Measurements from ENCODE around the gene ANKRD35.
"Not testable (repeated sequence)": the region's sequence is repeated elsewhere in the genome, so short reads cannot be mapped to it uniquely, and the experiment has no call there.

Gene ANKRD35, protein sequence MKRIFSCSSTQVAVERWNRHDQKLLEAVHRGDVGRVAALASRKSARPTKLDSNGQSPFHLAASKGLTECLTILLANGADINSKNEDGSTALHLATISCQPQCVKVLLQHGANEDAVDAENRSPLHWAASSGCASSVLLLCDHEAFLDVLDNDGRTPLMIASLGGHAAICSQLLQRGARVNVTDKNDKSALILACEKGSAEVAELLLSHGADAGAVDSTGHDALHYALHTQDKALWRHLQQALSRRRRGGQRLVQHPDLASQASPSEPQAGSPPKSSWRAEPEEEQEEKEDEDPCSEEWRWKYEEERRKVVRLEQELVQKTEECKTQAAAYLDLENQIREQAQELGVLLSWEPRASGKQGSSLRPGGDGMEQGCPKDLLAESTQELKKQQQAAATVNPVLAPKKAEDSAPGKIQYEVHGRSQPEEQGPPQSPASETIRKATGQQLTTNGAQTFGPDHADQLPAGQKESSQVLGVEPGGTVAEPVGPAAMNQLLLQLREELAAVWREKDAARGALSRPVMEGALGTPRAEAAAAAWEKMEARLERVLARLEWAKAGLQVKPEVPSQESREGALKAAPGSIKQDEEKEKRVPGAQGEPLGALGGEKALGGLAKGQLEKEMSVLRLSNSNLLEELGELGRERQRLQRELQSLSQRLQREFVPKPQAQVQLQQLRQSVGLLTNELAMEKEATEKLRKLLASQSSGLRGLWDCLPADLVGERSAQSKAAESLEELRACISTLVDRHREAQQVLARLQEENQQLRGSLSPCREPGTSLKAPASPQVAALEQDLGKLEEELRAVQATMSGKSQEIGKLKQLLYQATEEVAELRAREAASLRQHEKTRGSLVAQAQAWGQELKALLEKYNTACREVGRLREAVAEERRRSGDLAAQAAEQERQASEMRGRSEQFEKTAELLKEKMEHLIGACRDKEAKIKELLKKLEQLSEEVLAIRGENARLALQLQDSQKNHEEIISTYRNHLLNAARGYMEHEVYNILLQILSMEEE

DNA sequence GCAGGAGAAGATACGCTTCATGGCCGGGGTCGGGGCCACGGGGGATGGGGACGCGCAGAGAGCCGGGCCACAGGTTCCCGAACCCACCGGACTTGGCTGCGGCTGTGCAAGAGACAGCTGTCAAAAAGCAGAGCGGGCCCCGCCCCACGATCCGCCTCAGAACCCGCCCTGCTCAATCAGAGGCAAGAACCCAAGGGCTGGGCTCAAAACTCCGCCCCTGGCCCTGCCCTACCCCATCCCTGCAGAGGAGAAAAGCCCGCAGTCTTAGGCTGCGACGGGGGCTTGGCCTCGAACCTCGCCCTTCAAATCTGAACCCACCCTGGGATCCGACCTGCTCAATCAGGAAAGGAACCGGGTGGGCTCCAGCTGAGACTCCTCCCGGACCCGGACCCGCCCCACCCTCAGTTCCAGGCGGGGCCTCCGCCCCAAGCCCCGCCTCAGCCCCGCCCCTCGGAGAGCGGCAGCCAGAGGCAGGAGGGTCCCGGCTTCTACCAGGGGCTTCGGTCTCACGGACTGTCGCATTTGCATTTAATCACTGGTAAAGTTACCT, at the start of gene ANKRD35:
TSS of gene ANKRD35 (minus strand) at position 129 of the 550 bp plus-strand sequence. CDS start at position 21, 108 bp downstream.
- in situ Hi-C loops (cut with MboI; ENCODE audit: low sequenced_read_pairs), result no loop called here

DNA sequence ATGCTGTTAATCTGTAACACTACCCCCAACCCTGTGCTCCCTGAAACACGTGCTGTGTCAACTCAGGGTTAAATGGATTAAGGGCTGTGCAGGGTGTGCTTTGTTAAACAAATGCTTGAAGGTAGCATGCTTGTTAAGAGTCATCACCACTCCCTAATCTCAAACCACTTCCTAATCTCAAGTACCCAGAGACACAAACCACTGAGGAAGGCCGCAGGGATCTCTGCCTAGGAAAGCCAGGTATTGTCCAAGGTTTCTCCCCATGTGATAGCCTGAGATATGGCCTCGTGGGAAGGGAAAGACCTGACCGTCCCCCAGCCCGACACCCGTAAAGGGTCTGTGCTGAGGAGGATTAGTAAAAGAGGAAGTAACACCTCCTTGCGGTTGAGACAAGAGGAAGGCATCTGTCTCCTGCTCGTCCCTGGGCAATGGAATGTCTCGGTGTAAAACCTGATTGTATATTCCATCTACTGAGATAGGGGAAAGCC, 46.9 kb upstream of the ANKRD35 start:
- in situ Hi-C loops (cut with MboI; ENCODE audit: low sequenced_read_pairs), result not testable (repeated sequence)

DNA sequence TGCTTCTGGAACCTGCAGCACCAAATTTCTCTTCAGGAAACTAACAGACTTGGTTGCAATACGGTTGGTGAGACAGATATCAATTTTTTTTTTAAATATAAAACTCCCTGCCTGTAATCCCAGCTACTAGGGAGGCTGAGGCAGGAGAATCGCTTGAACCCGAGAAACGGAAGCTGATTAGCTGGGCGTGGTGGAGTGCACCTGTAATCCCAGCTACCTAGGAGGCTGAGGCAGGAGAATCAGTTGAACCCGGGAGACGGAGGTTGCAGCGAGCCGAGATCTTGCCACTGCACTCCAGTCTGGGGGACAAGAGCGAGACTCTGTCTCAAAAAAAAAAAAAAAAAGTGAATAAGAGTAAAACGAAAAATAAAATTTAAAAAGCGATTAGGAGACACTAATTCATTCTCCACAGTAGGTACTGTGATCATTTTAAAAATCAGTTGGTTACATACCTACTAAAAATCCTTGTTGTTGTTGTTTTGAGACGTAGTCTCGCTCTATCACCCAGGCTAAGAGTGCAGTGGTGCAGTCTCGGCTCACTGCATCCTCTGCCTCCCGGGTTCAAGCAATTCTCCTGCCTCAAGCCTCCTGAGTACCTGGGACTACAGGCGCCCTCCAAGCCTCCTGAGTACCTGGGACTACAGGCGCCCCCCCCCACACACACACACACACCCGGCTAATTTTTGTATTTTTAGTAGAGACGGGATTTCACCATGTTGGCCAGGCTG, 42.4 kb upstream of the ANKRD35 start:
- in situ Hi-C loops (cut with MboI; ENCODE audit: low sequenced_read_pairs), result loop anchor here (10.0 kb wide), 1 partner anchor 57 kb away; no protein-coding TSS in a partner anchor

DNA sequence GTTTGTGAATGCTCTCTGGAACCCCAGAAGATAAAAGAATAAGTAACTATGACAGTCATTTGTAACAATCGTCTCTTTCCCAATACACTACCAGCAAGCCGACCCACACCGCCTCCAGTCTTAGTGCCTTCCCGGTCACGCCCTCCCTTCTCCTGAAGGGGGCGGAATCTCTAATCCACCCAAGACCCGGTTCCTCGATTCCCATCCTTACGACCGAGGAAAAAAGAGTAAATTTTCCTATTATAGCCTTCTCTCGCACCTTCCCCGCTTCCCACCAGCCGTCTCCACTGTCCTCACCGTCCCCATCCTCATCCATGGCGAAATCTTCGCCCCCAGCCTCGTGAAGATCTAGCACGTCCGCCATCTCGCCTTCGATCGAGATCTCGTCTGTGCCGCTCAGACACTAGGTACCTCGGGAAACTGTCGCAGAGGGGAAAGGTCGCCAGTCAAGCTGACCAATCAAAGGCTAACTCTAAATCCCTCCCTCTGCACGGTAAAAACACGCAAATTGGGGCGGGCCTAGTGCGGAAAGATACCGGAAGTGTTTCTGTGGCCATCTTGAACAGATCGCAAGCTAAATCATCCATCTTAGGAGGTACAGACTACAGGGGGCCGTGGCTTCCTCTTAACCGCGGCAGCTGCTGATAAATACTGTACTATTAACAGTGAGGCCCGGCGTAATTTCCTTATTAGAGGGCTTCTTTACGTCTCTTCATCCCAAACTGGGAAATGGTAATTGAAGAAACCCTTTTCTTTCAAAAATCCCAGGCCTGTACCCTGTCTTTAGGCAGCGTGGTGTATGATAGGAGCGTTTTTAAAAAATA, 41.6 kb upstream of the ANKRD35 start, which contains the start of gene RBM8A:
TSS of gene RBM8A (minus strand) at position 422 of the 824 bp plus-strand sequence. CDS start at position 364, 58 bp downstream.
- in situ Hi-C loops (cut with MboI; ENCODE audit: low sequenced_read_pairs), result loop anchor here (10.0 kb wide), 1 partner anchor 58 kb away; no protein-coding TSS in a partner anchor

DNA sequence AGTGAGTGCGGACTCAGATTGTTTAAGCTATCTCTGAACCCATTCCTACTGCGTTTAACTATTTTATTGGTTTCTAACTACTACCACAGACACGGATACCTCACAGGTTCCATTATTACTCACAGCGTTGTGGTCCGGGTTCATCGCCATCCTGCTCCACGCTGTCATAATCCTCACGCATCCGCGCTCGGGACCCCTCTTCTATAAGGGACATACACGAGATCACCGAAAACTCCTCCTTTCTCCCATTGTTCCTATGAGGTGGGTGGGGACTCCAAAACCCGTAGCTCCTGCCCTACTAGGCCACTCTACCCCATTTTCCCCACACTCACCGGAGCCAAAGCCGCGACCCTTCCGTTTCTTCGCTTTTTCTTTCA, 41.0 kb upstream of the ANKRD35 start:
- in situ Hi-C loops (cut with MboI; ENCODE audit: low sequenced_read_pairs), result loop anchor here (10.0 kb wide), 1 partner anchor 58 kb away; no protein-coding TSS in a partner anchor

DNA sequence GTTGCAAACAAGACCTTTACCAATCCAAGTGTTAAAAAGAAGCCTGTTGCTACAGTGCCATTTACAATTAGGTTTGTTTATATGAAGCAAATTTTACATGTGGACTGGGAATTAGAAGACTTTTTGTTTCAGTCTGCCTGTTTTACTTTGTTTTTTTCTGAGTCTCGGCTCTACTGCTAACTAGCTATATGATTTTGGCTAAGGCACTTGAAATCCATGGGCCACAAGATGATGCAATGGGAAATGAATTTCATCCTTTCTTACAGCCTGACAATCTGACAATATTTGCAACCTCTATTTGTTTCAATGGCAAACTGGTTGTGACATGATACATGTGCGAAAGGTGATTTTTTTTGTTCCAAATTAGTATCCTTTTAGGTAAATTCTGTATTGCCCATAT, 36.6 kb upstream of the ANKRD35 start:
- in situ Hi-C loops (cut with MboI; ENCODE audit: low sequenced_read_pairs), result loop anchor here (10.0 kb wide), 1 partner anchor 63 kb away; no protein-coding TSS in a partner anchor

DNA sequence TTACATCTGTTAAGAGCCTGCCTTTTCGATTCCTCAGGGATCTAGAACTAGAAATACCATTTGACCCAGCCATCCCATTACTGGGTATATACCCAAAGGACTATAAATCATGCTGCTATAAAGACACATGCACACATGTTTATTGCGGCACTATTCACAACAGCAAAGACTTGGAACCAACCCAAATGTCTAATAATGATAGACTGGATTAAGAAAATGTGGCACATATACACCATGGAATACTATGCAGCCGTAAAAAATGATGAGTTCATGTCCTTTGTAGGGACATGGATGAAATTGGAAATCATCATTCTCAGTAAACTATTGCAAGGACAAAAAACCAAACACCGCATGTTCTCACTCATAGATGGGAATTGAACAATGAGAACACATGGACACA, 34.6 kb upstream of the ANKRD35 start:
- in situ Hi-C loops (cut with MboI; ENCODE audit: low sequenced_read_pairs), result loop anchor here (10.0 kb wide), 1 partner anchor 65 kb away; no protein-coding TSS in a partner anchor

DNA sequence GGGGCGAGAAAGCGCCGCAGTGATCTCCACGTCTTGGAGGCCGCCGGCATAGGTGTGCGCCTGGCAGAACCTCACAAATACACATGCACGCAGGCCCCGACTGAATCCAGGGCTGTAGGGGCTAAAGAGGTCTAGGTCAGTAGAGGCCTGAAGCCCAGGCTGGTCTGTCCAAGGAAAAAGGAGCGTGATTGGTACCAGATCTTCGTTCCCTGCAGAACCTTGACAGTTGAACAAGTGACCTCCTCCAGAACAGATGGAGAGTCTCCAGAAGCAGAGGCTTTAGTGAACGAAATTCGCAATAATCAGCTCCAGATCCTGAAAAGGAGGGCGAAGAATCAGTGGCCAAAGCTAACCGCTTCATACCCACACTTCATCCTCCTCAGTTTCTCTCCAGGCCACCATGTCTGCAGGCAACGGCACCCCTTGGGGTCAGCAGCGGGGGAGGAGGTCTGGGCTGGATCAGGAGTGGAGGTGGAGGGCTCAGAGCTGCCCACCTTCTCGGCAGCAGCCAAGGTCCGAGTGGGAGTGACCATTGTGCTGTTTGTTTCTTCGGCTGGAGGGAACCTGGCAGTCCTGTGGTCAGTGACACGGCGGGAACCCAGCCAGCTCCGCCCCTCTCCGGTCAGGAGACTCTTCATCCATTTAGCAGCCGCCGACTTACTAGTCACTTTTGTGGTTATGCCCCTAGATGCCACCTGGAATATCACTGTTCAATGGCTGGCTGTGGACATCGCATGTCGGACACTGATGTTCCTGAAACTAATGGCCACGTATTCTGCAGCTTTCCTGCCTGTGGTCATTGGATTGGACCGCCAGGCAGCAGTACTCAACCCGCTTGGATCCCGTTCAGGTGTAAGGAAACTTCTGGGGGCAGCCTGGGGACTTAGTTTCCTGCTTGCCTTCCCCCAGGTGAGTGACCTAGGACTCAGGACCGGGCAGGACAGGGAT, 33.6 kb upstream of the ANKRD35 start:
- in situ Hi-C loops (cut with MboI; ENCODE audit: low sequenced_read_pairs), result no loop called here

DNA sequence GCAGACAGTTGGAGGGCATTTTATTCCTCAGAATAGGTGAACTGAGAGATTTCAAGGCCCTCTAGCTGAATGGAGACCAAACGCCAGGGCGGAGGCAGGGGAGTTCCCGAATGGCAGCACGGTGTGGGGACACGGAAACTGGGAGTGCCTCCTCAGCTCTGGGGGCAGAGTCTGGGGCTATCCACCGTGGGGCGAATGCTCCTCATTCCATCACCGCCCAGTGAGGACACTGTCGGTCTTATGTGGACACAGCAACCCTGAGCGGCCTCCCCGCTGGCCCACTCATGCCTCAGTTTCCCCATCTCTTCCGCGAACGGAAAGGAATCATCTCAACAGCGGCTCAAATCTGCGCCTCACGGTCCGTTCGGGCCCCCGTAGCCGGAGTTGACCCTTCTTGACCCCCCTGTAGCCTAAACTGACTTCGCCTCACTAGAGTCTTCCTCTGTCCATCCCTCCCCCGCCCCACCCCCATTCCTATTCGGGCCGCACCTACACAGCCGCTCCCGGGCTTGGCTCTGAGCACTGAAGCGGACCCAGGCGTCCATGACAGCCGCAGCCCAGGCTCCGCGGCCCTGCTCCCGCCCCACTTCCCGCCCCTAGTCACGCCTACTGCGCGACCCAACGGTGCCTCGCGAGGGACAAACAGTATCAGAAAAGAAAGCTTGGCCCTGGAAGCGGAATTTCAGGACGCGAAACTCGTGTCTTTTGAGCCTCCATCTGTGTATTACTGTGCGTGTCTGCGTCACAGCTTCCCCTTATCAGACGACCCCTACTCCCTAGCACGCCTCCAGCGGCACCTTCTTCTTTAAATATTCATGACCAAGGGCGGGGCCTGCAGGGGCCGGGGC, 32.7 kb upstream of the ANKRD35 start, which contains the start of gene PEX11B:
TSS of gene PEX11B (minus strand) at position 574 of the 848 bp plus-strand sequence. CDS start at position 545, 29 bp downstream.
- in situ Hi-C loops (cut with MboI; ENCODE audit: low sequenced_read_pairs), result no loop called here

DNA sequence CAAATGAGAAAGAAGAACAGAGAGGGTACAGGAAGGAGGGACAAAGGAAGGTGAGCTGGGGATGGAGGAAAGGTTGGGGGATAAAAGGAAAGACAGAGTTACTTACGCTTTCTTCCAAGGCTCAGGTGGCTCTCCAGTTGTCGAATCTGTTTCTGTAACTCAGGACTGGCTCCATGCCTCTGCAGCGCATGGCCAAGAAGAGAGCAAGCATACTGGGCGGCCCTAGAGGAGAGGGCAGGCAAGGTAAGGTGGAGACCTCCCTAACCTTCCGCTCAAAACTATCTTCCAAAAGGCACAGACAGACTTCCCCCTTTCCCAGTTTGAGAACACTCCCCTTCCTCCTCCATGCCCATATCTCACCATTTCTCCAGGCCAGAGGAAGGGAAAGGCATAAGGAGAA, 31.9 kb upstream of the ANKRD35 start:
- in situ Hi-C loops (cut with MboI; ENCODE audit: low sequenced_read_pairs), result no loop called here

DNA sequence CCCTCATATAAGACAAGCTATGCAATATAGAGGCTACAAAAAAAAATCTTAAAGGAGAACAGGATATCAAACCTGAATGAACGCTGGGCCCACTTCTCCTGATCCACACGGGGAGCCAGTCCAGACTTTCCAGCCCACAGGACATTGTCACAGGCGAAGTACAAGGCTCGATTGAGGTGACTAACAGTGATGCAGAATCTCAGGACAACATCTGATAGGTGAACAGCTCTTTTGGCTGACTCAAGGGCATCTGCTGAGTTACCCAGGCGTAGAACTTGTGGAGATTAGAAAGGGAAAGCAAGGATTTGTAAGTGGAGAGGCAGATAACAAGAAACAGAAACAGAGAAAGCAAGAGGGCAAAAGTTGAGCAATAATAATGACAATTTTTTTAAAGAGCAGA, 31.1 kb upstream of the ANKRD35 start:
- in situ Hi-C loops (cut with MboI; ENCODE audit: low sequenced_read_pairs), result no loop called here

DNA sequence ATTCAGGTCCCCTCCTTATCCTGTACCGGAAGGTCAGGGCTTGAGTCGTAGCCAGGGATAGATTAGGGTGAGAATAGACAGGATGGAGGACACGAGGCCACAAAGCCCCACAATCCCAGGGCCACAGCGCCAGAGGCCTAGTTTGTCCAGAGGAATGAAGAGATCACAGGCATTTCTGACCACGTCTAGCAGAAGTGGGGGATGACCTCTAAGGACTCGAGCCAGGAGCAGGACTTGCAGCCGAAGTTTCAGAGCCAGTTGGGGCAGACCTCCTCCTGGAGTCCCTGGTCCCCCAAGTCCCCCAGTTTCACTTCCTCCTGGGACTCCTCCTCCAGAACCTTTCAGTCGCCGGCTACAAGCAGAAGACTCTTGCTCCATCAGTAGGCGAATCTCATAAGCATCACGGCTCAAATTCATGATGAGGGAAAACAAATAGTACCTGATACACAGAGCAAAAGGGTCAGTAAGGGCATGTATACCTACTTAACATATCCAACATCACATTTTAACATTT, 26.5 kb upstream of the ANKRD35 start:
- in situ Hi-C loops (cut with MboI; ENCODE audit: low sequenced_read_pairs), result no loop called here

DNA sequence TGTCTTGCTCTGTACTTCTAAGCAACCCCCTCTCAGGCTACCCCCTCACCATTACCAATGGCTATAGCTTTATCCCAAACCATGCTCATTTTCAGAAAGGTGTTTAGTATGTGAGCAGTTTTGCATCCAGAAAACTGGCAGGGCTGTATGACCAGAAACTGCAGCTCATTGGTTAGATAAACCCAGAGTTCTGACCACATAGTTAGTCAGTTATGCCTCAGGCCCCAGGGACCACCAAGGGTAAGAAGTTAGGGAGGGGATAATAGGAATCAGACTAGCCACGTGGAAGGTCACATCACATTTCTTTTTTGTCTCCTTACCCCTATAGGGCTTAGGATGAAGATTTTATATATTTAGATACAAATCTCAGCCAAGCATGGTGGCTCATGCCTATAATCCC, 23.0 kb upstream of the ANKRD35 start:
- in situ Hi-C loops (cut with MboI; ENCODE audit: low sequenced_read_pairs), result no loop called here

DNA sequence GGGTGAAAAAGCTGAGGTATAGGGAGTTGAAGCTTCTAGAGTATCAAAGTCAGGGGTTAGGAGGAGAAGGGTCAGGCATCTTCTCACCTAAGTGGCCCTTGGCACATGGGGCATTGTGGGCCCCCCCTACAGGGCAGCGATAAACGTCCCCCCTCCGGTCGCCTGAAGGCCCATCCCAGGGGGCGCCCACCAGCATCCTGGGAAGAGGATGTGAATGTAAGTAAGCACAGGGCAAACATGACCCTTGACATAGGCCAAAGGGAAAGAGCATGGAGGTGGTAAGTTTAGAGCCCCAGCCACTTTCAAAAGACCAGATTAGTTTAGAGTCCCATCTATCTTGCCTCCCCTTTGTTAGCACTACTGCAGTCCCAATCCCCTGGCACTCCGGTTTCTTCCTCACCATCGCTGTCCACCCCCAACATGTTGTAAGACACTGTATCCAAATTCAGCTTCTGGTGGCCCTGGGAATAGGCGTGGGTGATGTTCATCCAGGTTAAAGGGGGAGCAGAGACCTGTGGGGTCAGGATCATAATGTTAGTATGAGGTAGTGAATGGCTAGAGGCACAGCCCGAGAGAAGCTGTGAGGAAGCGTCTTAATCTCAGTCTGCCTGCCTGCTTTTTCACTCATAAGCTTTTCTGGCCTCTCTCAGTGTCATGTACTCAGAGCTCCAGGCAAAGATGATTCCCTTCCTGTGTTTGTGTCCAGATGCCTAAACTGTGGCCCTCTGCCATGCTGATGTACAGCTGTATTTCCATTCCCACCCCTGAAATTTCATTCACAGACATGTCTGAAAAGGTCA, 21.5 kb upstream of the ANKRD35 start:
- in situ Hi-C loops (cut with MboI; ENCODE audit: low sequenced_read_pairs), result no loop called here

DNA sequence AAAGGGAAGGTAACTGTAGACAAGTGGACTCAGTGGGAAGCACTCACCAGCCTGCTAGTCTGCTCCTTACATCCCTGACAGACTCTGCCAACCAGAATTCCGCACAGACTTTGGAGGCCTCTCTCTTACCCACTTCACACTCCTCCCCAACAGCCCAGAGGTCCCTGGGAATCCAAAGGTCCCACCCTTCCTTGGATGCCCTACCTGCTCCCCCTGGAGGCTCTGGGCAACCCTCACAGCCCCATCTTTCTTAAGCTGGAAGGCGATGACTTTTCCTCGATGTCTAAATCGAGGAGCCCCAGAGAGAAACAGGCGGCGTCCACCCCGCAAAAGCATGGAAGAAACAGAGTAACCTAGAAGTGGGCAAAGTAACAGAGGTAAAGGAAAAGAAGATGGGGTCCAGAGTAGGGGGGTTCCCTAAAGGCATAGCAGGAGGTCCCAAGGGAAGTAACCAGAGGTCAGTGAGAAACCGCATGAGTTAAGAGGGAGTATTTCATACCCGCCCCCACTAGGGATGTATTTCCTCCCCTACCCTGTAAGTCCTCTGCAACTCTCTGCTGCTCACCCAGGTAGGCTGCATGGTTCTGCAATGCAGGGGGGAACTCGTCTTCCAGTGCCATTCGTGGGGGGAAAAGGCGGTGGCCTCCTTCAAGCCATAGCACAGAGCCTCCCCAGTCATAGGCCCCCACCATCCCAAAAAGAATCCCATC, 15.8 kb upstream of the ANKRD35 start:
- in situ Hi-C loops (cut with MboI; ENCODE audit: low sequenced_read_pairs), result no loop called here

Measured in HL-60/S4 (cell line).